ENCODE measurements around the gene TANGO2. TPM values are rescaled to one million over a fixed set of nuclear protein-coding genes. Genes with fewer than 3 reads are reported as not detected.

Gene TANGO2
- total and polyA plus RNA-seq, 3 donors from 2014 or later, result 13.5 to 21.5 (median 19.0) TPM

DNA sequence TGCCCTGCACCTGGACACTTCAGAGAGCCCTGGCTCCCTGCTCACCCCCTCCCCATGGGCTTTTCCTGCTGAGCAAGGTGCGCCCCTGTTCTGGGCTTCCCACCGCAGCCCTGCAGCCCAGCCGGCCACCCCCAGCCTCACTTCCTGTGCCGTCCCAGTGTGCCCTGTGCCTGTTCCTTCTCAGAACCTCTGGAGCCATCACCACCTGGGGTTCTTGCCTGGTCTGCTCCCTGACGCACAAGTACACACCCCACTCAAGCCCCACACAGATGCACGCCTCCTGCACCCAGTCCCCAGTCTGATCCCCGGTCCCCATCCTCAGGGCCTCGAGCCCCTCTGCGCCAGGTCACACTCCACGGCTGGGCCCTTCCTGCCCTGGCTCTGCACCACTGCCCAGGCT, 35.3 kb downstream of the TANGO2 start:
- Histone ChIP-seq H3K27ac (no peak overlapping the region), H3K4me1 (no peaks in the 10 kb centered on the region), H3K27me3 (no peaks in the 10 kb centered on the region), H3K9me3 (no peaks in the 10 kb centered on the region), H3K4me3 (no peak overlapping the region), H3K36me3 (ENCODE audit: low read depth, missing control alignments) (no peaks in the 10 kb centered on the region)
- 90 to 92% methylated on average over 10 of the region's 10 CpGs for whole genome bisulfite sequencing, 2 donors
- intact Hi-C loops (cut with DNase I; ENCODE audit: low total_unique reads), result no loop called here
- TF ChIP-seq, protein P1, sequence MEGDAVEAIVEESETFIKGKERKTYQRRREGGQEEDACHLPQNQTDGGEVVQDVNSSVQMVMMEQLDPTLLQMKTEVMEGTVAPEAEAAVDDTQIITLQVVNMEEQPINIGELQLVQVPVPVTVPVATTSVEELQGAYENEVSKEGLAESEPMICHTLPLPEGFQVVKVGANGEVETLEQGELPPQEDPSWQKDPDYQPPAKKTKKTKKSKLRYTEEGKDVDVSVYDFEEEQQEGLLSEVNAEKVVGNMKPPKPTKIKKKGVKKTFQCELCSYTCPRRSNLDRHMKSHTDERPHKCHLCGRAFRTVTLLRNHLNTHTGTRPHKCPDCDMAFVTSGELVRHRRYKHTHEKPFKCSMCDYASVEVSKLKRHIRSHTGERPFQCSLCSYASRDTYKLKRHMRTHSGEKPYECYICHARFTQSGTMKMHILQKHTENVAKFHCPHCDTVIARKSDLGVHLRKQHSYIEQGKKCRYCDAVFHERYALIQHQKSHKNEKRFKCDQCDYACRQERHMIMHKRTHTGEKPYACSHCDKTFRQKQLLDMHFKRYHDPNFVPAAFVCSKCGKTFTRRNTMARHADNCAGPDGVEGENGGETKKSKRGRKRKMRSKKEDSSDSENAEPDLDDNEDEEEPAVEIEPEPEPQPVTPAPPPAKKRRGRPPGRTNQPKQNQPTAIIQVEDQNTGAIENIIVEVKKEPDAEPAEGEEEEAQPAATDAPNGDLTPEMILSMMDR (IDR thresholded peaks at IDR 0.05), result no peak
- TF ChIP-seq POLR2A (IDR thresholded peaks at IDR 0.05), result no peak
- no peak for DNase-seq

DNA sequence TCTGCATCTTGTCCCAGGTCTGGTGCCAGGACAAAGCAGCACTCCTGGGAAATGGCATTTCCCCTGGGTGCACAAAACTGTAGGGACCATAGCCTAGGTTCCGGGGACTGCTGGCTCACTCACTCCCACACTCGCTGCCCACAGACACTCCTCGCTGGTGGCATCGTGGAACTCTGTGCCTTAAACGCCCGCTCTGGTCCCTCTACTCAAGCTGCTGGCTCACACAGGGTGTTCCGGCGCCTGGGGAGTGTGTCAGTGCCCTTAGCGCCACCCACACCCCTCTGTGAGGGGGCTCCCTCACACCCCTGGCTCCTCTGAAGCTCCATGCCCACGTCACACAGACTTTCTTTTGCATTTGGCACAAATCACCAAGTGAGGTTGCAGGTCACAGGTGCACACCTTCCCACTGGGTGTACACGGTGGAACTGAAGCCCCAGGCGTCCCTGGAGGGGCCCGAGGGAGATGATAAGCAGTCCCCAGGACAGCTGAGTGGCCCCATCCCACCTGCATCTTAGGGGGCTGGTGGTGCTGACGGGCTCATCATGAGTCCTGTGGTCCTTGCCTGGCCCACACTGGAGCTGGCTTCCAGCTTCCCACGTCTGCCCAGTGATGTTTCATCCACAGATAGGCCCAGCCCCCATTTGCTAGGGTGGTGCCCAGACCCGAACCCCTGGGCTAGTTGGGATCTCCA, 35.9 kb downstream of the TANGO2 start:
- intact Hi-C loops (cut with DNase I; ENCODE audit: low total_unique reads), result no loop called here
- 69 to 86% methylated on average over 4 to 16 of the region's 16 CpGs for WGBS, 2 donors
- no peaks in the 10 kb centered on the region for H3K36me3 ChIP-seq (ENCODE audit: low read depth, missing control alignments)

DNA sequence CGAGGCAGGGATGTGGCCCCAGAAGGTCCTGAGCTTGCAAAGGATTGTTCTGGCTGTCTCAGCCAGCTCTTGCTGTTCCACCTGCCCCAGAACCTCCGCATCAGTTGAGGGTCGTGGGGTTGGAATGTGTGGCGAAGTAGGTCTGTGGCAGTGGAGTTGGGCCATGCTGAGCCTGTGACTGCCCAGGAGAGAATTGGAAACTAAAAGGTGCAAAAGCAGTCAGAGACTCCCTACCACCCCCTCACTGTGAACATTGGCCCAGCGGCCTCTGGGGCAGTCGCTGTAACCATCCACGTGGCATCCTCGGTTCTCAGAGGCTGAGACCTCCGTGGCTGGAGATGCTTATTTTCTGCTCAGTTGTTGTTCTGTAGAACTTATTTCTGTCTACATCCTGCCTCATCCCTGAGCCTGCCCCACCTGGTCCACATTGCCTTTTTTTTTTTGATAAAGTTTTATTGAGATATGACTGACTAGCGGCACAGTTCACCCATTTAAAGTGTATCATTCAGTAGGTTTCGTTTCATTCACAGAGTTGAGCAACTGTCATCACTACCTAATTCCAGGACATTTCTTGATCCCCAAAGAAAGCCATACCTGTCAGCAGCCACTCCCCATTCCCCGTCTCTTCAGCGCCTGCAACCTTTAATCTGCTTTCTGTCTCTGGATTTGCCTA, 36.8 kb downstream of the TANGO2 start:
- H3K36me3 ChIP-seq (ENCODE audit: low read depth, missing control alignments), result no peaks in the 10 kb centered on the region
- H3K9me3 ChIP-seq, result no peaks in the 10 kb centered on the region
- 95% methylated on average over 13 of the region's 13 CpGs for WGBS, 2 donors
- H3K27ac ChIP-seq, result no peak overlapping the region
- no peak overlapping the region for H3K4me3 ChIP-seq
- H3K4me1 ChIP-seq, result no peaks in the 10 kb centered on the region
- H3K27me3 ChIP-seq, result no peaks in the 10 kb centered on the region
- no peak for DNase-seq
- TF ChIP-seq, protein P1 (IDR thresholded peaks at IDR 0.05), result no peak
- TF ChIP-seq POLR2A (IDR thresholded peaks at IDR 0.05), result no peak
- intact Hi-C loops (cut with DNase I; ENCODE audit: low total_unique reads), result no loop called here

More for the DNA sequence above, 35.9 kb downstream of the TANGO2 start:
- no peaks in the 10 kb centered on the region for H3K9me3 ChIP-seq
- H3K27me3 ChIP-seq, result no peaks in the 10 kb centered on the region
- TF ChIP-seq, protein P1 (IDR thresholded peaks at IDR 0.05), result no peak
- no peak for TF ChIP-seq POLR2A (IDR thresholded peaks at IDR 0.05)
- no peaks in the 10 kb centered on the region for H3K4me1 ChIP-seq
- no peak for DNase-seq
- H3K27ac ChIP-seq, result no peak overlapping the region
- H3K4me3 ChIP-seq, result no peak overlapping the region

DNA sequence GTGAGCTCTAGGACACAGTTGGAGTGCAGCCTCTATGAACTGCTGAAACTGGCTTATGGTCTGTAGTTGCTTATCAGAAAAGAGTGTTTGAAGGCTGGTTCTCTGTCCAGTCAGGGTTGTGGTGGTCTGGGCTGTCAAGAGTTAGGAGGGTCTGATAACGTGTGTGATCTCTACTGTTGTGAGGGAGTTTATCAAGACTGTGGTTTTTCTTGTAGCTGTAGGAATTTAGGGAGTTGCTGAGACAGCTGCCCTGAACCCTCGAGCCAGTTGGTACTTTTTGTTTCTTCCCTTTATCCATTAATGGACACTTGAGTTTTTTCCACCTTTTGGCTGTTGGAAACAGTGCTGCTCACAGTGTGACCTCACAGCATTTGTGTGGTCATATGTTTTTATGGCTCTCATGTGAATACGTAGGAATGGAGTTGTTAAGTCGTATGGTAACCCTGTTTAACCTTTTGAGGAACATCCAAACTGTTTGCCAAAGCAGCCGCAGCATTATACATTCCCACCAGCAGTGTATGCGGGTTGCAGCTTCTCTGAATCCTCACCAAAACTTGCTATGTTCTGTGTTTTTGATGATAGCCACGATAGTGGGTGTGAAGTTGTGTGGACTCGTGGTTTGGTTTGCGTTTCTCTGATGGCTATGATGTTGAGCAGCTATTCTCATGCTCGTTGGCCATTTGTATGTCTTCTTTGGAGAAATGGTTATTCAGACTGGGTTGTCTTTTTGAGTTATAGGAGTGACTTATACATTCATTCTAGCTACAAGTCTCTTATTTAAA, 38.3 kb downstream of the TANGO2 start:
- no peak for DNase-seq
- no peak overlapping the region for H3K27ac ChIP-seq
- WGBS, 2 donors, result 60 to 72% methylated on average over 10 of the region's 10 CpGs

More for the DNA sequence above, 38.3 kb downstream of the TANGO2 start:
- Histone ChIP-seq H3K36me3 (ENCODE audit: low read depth, missing control alignments) (no peaks in the 10 kb centered on the region), H3K27me3 (no peaks in the 10 kb centered on the region), H3K9me3 (no peaks in the 10 kb centered on the region), H3K4me3 (no peak overlapping the region), H3K4me1 (no peaks in the 10 kb centered on the region)
- TF ChIP-seq, protein P1 (IDR thresholded peaks at IDR 0.05), result no peak
- no peak for TF ChIP-seq POLR2A (IDR thresholded peaks at IDR 0.05)
- intact Hi-C loops (cut with DNase I; ENCODE audit: low total_unique reads), result no loop called here
